Neural crest cell (in vitro differentiated cells): ENCODE data around the gene IGFBP7. TPM values are rescaled to one million over a fixed set of nuclear protein-coding genes. Genes with fewer than 3 reads are reported as not detected.

Experiments
- DNase-seq: peaks from one replicate; pipeline ENCODE4 v3.0.0; 2021; ENCODE audit warnings: low read depth, mixed read lengths, low spot score
- H3K27ac Mint-ChIP-seq: one replicate; pipeline ENCODE4 v1.8.0; 2021; ENCODE audit warnings: mild to moderate bottlenecking, mixed read lengths; ENCODE audit not compliant: unreplicated experiment
- H3K27me3 Mint-ChIP-seq: 2 replicates; pipeline ENCODE4 v1.8.0; 2021; ENCODE audit warnings: low read depth, mild to moderate bottlenecking, mixed read lengths
- H3K36me3 Mint-ChIP-seq: 2 replicates; pipeline ENCODE4 v1.8.0; 2021; ENCODE audit warnings: low read depth, mild to moderate bottlenecking, mixed read lengths
- H3K4me1 Mint-ChIP-seq: 2 replicates; pipeline ENCODE4 v1.8.0; 2021; ENCODE audit warnings: mixed read lengths
- H3K4me3 Mint-ChIP-seq: one replicate; pipeline ENCODE4 v1.8.0; 2021; ENCODE audit warnings: mild to moderate bottlenecking, mixed read lengths
- H3K9me3 Mint-ChIP-seq: 2 replicates; pipeline ENCODE4 v1.8.0; 2021; ENCODE audit warnings: mixed read lengths
- total RNA-seq: library from RNA; stranded (reverse); gene quantifications from 2 replicates; pipeline ENCODE4 v1.2.1, GENCODE V29; 2021
- TF ChIP-seq, protein P1 (sequence below): fragments of 200-600 bp; sonication (generic); conservative IDR thresholded peaks from 2 replicates; pipeline ENCODE4 v1.5.0; 2021; ENCODE audit warnings: antibody characterized with exemption, mild to moderate bottlenecking

IGFBP7 gene
- total RNA-seq, 1 donor from 2014 or later = 0.82 TPM

DNA sequence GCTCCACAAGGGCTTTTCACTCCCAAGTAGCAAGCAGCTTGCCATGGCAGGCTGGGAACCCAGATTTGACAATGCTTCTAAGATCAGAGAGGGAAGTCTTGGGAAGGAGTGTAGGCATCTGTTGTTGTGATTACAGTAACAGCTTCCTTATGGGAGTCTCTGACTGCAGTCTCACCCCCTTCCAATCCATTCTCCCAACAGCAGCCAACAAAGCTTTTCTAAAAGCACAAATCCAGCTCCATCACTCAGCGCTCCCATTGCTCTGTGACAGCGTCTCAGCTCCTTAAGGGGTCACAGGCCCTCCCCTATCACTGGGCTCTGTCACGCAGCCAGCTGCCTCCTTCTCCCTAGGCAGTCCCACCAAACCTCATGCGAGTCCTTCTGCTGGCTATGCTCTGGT, 7.1 kb downstream of the IGFBP7 start:
- Mint-ChIP-seq H3K27ac (no peak overlapping the region), H3K36me3 (no peaks in the 10 kb centered on the region), H3K9me3 (no peaks in the 10 kb centered on the region), H3K4me3 (no peak overlapping the region), H3K27me3 (peaks cover 18% of the 10 kb centered on the region), H3K4me1 (peaks cover 32% of the 10 kb centered on the region)
- DNase-seq = no peak
- TF ChIP-seq, protein P1, sequence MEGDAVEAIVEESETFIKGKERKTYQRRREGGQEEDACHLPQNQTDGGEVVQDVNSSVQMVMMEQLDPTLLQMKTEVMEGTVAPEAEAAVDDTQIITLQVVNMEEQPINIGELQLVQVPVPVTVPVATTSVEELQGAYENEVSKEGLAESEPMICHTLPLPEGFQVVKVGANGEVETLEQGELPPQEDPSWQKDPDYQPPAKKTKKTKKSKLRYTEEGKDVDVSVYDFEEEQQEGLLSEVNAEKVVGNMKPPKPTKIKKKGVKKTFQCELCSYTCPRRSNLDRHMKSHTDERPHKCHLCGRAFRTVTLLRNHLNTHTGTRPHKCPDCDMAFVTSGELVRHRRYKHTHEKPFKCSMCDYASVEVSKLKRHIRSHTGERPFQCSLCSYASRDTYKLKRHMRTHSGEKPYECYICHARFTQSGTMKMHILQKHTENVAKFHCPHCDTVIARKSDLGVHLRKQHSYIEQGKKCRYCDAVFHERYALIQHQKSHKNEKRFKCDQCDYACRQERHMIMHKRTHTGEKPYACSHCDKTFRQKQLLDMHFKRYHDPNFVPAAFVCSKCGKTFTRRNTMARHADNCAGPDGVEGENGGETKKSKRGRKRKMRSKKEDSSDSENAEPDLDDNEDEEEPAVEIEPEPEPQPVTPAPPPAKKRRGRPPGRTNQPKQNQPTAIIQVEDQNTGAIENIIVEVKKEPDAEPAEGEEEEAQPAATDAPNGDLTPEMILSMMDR = no peak

DNA sequence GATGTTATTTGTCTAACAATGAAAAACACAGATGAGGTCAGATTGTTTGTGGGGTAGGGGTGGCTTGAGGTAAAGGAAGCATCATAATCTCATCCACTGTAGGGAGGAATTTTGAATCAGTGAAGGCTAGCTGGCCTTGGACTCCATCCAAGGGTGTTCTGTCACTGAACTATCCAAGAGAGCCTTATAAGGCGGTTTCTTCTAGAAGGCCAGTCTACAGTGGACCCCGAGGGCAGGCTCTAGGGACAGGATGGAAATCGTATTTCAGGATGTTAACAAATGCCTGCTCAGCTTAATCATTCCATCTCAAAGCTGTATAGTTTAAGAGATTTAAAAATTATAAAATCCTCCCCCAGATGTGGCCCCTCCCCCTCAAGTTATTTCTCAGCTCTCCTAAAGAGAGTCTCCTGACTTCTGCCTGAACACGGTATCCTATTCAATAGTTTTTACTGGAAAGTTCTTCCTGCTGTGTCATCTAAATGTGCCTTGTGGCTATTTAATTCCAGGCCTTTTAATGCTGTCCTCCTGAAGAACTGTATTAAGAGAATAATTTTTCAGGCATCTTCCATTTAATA, 8.0 kb downstream of the IGFBP7 start:
- H3K4me3 Mint-ChIP-seq = no peak overlapping the region
- TF ChIP-seq, protein P1 = no peak
- peaks cover 9% of the 10 kb centered on the region for H3K27me3 Mint-ChIP-seq
- no peaks in the 10 kb centered on the region for H3K9me3 Mint-ChIP-seq
- H3K36me3 Mint-ChIP-seq = no peaks in the 10 kb centered on the region
- H3K27ac Mint-ChIP-seq = no peak overlapping the region
- peaks cover 36% of the 10 kb centered on the region for H3K4me1 Mint-ChIP-seq
- DNase-seq = no peak

DNA sequence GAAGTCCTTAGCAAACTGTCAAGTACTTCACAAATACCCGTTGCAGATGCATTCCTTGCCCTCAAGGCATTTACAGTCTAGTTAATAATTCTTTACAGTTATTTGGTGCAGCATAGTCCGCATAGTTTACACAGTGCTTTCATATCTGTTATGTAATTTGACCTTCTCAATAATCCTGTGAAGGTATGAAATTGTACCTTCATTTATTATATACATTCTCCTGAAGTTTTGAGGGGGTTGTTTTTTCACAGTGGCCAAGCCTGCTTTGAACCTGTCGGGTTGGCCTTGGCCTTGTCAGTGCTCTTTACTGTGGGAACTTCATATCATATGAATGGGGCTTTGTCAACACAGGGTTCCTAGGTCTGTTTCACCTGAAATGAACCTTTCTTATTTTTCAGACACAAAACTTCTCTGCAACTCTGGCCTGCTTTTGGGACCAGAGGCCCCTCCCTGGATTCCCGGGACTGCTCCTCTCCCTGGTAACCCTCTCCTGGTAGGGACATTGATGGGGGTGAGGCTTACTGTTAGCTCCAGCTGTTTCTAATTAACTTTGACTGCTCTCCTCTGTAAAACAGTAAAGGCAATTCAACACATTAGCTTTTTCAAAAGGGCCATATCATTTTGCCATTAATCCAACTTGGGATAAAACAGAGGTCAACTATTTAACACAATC, 9.1 kb downstream of the IGFBP7 start:
- Mint-ChIP-seq H3K36me3 (no peaks in the 10 kb centered on the region), H3K4me3 (no peak overlapping the region), H3K9me3 (no peaks in the 10 kb centered on the region), H3K27ac (no peak overlapping the region), H3K4me1 (peaks cover 36% of the 10 kb centered on the region), H3K27me3 (no peaks in the 10 kb centered on the region)
- DNase-seq = no peak
- TF ChIP-seq, protein P1 = no peak

DNA sequence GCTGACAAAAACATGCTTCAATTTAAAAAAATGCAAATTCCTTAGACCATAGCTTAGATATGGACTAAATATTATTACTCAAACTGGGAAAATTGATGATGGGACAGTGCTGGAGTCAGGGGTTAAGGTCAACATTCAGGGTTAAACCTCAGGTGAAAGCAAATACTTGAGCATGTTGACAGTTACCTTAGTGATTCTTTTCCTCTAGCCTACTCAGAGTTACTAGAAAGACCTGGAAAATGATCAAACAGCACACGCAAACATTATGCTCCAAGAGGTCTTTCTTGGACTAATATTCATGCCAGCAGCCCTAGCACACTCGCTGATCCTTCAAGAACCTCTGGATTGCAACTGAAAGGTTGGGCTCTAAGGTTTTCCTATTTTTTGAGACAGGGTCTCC, 10.8 kb downstream of the IGFBP7 start:
- no peak overlapping the region for H3K27ac Mint-ChIP-seq

DNA sequence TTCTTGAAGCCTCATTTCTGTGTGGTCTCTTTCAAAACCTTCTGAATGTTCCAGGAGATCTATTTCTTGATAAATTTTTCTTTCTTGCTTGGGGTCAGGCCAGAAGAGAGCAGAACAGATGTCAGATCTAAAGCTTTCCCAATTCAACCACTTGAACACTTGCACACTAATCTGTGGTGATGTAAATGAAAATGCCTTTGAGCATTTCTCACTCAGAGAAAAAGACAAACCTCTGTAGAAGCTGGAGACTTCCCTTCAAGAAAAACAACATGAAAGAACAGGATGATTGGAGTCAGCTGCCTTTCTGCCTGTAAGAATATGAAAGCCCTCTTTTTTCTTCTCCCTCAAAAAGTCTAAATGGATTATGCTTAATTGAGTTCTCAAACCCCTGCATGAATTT, 11.2 kb downstream of the IGFBP7 start:
- Mint-ChIP-seq H3K27me3 (no peaks in the 10 kb centered on the region), H3K4me3 (no peak overlapping the region), H3K4me1 (peaks cover 36% of the 10 kb centered on the region), H3K36me3 (no peaks in the 10 kb centered on the region), H3K27ac (no peak overlapping the region), H3K9me3 (no peaks in the 10 kb centered on the region)
- no peak for DNase-seq
- TF ChIP-seq, protein P1 = no peak

More for the DNA sequence above, 10.8 kb downstream of the IGFBP7 start:
- Mint-ChIP-seq H3K4me3 (no peak overlapping the region), H3K4me1 (peaks cover 36% of the 10 kb centered on the region), H3K9me3 (no peaks in the 10 kb centered on the region), H3K36me3 (no peaks in the 10 kb centered on the region), H3K27me3 (no peaks in the 10 kb centered on the region)
- DNase-seq = no peak
- TF ChIP-seq, protein P1 = no peak
